ENCODE measurements around the gene PGBD5. TPM values are rescaled to one million over a fixed set of nuclear protein-coding genes. Genes with fewer than 3 reads are reported as not detected.

Gene PGBD5
- total and polyA plus RNA-seq, 9 of the 15 experiments (the other 6 are each of a cell fraction or from before 2014, with no cell fraction given), result under 0.01 to 0.40 (median 0.10) TPM; not detected in 3

GRCh38 chr1:230377851-230378250, 48.3 kb downstream of the PGBD5 start (continued):
- TF ChIP-seq, protein P1, sequence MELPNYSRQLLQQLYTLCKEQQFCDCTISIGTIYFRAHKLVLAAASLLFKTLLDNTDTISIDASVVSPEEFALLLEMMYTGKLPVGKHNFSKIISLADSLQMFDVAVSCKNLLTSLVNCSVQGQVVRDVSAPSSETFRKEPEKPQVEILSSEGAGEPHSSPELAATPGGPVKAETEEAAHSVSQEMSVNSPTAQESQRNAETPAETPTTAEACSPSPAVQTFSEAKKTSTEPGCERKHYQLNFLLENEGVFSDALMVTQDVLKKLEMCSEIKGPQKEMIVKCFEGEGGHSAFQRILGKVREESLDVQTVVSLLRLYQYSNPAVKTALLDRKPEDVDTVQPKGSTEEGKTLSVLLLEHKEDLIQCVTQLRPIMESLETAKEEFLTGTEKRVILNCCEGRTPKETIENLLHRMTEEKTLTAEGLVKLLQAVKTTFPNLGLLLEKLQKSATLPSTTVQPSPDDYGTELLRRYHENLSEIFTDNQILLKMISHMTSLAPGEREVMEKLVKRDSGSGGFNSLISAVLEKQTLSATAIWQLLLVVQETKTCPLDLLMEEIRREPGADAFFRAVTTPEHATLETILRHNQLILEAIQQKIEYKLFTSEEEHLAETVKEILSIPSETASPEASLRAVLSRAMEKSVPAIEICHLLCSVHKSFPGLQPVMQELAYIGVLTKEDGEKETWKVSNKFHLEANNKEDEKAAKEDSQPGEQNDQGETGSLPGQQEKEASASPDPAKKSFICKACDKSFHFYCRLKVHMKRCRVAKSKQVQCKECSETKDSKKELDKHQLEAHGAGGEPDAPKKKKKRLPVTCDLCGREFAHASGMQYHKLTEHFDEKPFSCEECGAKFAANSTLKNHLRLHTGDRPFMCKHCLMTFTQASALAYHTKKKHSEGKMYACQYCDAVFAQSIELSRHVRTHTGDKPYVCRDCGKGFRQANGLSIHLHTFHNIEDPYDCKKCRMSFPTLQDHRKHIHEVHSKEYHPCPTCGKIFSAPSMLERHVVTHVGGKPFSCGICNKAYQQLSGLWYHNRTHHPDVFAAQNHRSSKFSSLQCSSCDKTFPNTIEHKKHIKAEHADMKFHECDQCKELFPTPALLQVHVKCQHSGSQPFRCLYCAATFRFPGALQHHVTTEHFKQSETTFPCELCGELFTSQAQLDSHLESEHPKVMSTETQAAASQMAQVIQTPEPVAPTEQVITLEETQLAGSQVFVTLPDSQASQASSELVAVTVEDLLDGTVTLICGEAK (IDR thresholded peaks at IDR 0.05), result no peak
- TF ChIP-seq, protein P1 (CRISPR knock-in tag; IDR thresholded peaks at IDR 0.05), result no peak
- TF ChIP-seq, protein P2, sequence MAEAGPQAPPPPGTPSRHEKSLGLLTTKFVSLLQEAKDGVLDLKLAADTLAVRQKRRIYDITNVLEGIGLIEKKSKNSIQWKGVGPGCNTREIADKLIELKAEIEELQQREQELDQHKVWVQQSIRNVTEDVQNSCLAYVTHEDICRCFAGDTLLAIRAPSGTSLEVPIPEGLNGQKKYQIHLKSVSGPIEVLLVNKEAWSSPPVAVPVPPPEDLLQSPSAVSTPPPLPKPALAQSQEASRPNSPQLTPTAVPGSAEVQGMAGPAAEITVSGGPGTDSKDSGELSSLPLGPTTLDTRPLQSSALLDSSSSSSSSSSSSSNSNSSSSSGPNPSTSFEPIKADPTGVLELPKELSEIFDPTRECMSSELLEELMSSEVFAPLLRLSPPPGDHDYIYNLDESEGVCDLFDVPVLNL (CRISPR knock-in tag; IDR thresholded peaks at IDR 0.05; ENCODE audit: low read depth), result no peak
- TF ChIP-seq THRAP3 (IDR thresholded peaks at IDR 0.05; ENCODE audit: borderline replicate concordance), result no peak

All from K562 (cell line).